ENCODE results near the gene TNFAIP3. TPM values are rescaled to one million over a fixed set of nuclear protein-coding genes. Genes with fewer than 3 reads are reported as not detected.
"Not testable (repeated sequence)": the region's sequence is repeated elsewhere in the genome, so short reads cannot be mapped to it uniquely, and the experiment has no call there.

Gene TNFAIP3
- total RNA-seq: 31.0 TPM

GRCh38 chr6:137866914-137867684, at the start of gene TNFAIP3:
Gene TNFAIP3 (plus strand): TSS chr6:137867259. CDS start chr6:137871228, 3,969 bp downstream.
- peak; percentile 95 for DNase-seq (ENCODE audit: low spot score)

GRCh38 chr6:137818440-137818839, 48.6 kb upstream of the TNFAIP3 start:
- no peak for DNase-seq (ENCODE audit: low spot score)

GRCh38 chr6:137819740-137820139, 47.3 kb upstream of the TNFAIP3 start:
- DNase-seq (ENCODE audit: low spot score): no peak

GRCh38 chr6:137820425-137820824, 46.6 kb upstream of the TNFAIP3 start:
- no peak for DNase-seq (ENCODE audit: low spot score)

- no peak for DNase-seq (ENCODE audit: low spot score)
These were observed 46.1 kb upstream of the TNFAIP3 start for GRCh38 chr6:137820952-137821351.

- DNase-seq (ENCODE audit: low spot score): no peak
These were observed 45.6 kb upstream of the TNFAIP3 start for GRCh38 chr6:137821491-137821890.

GRCh38 chr6:137823826-137824555, 43.1 kb upstream of the TNFAIP3 start:
- no peak for DNase-seq (ENCODE audit: low spot score)

GRCh38 chr6:137824556-137824879, 42.5 kb upstream of the TNFAIP3 start:
- no peak for DNase-seq (ENCODE audit: low spot score)

GRCh38 chr6:137824896-137825295, 42.2 kb upstream of the TNFAIP3 start:
- no peak for DNase-seq (ENCODE audit: low spot score)

- DNase-seq (ENCODE audit: low spot score): no peak
These were observed 39.6 kb upstream of the TNFAIP3 start for GRCh38 chr6:137827411-137827940.

- DNase-seq (ENCODE audit: low spot score): no peak
These were observed 38.9 kb upstream of the TNFAIP3 start for GRCh38 chr6:137827977-137828810.

- no peak for DNase-seq (ENCODE audit: low spot score)
These were observed 37.4 kb upstream of the TNFAIP3 start for GRCh38 chr6:137829641-137830083.

- no peak for DNase-seq (ENCODE audit: low spot score)
These were observed 36.5 kb upstream of the TNFAIP3 start for GRCh38 chr6:137830511-137830911.

GRCh38 chr6:137832110-137832509, 34.9 kb upstream of the TNFAIP3 start:
- no peak for DNase-seq (ENCODE audit: low spot score)

- no peak for DNase-seq (ENCODE audit: low spot score)
These were observed 32.6 kb upstream of the TNFAIP3 start for GRCh38 chr6:137834508-137834907.

- DNase-seq (ENCODE audit: low spot score): no peak
These were observed 30.3 kb upstream of the TNFAIP3 start for GRCh38 chr6:137836788-137837187.

- not testable (repeated sequence) for DNase-seq (ENCODE audit: low spot score)
These were observed 29.0 kb upstream of the TNFAIP3 start for GRCh38 chr6:137838090-137838489.

- not testable (repeated sequence) for DNase-seq (ENCODE audit: low spot score)
These were observed 28.5 kb upstream of the TNFAIP3 start for GRCh38 chr6:137838597-137838996.

GRCh38 chr6:137839076-137839475, 28.0 kb upstream of the TNFAIP3 start:
- DNase-seq (ENCODE audit: low spot score): no peak

- no peak for DNase-seq (ENCODE audit: low spot score)
These were observed 26.8 kb upstream of the TNFAIP3 start for GRCh38 chr6:137840252-137840651.

- DNase-seq (ENCODE audit: low spot score): no peak
These were observed 23.8 kb upstream of the TNFAIP3 start for GRCh38 chr6:137843211-137843610.

- DNase-seq (ENCODE audit: low spot score): not testable (repeated sequence)
These were observed 22.7 kb upstream of the TNFAIP3 start for GRCh38 chr6:137844327-137844726.
